Natural killer cell treated with Interleukin-12 subunit alpha and Interleukin-12 subunit beta and Interleukin-15 and Interleukin-18, amount 100 ng/mL, for 72 hours (primary cell): ENCODE data around the gene CAV1. TPM values are rescaled to one million over a fixed set of nuclear protein-coding genes. Genes with fewer than 3 reads are reported as not detected.

Source experiments
- ATAC-seq, 2 donors: fragments of 150-1000 bp; cut with Tn5 transposase in 1 of 2; sonication (Bioruptor Pico), chemical (Tn5 transposase) in 1 of 2; 2 replicates each; pipeline ENCODE4 v1.10.0; 2021
- DNase-seq: peaks from one replicate; pipeline ENCODE4 v3.0.0; 2022; ENCODE audit warnings: low spot score
- H3K27ac Mint-ChIP-seq, 2 donors: 1 replicate in 1 of 2; 2 replicates in 1 of 2; pipeline ENCODE4 v1.8.0; 2022; ENCODE audit warnings: mixed read lengths in 2 of 2, mild to moderate bottlenecking in 1 of 2, moderate library complexity in 1 of 2
- H3K27me3 Mint-ChIP-seq, 2 donors: 1 replicate in 1 of 2; 2 replicates in 1 of 2; pipeline ENCODE4 v1.8.0; 2022; ENCODE audit warnings: mixed read lengths in 2 of 2
- H3K36me3 Mint-ChIP-seq: one replicate; pipeline ENCODE4 v1.8.0; 2022; ENCODE audit warnings: mixed read lengths
- H3K4me1 Mint-ChIP-seq, 2 donors: 1 replicate in 1 of 2; 2 replicates in 1 of 2; pipeline ENCODE4 v1.8.0; 2022; ENCODE audit warnings: low read depth in 2 of 2, mixed read lengths in 2 of 2, mild to moderate bottlenecking in 1 of 2
- H3K4me3 Mint-ChIP-seq: one replicate; pipeline ENCODE4 v1.8.0; 2022; ENCODE audit warnings: mixed read lengths
- H3K9me3 Mint-ChIP-seq: 2 replicates; pipeline ENCODE4 v1.8.0; 2022; ENCODE audit warnings: mixed read lengths
- total RNA-seq, 2 donors: library from RNA; stranded (reverse); gene quantifications; one replicate each; pipeline ENCODE4 v1.2.3, GENCODE V29; 2022

Gene CAV1
- total RNA-seq, 2 donors from 2014 or later = not detected

DNA sequence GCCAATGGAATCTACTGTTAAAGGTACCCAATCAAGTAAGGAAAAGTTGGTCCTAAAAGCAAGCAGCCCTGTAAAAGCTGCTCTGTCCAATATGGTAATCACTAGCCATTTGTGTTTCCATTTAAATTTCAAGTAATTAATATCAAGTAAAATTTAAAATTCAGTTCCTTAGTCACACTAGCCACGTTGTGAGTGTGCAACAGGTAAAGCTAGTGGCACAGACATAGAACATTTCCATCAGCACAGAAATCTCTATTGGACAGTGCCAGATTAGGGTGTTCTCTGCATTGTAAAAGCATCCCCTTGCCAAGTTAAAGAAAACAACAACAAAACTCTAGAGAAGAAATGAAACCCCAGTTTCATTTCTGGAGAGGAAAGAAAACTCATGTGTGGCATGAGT is 4.4 kb downstream of the CAV1 start:
- Mint-ChIP-seq H3K4me1 (peaks cover 14 to 18% of the 10 kb centered on the region in 2 donors), H3K9me3 (no peaks in the 10 kb centered on the region), H3K27me3 (peaks cover 41 to 49% of the 10 kb centered on the region in 2 donors), H3K4me3 (no peak overlapping the region), H3K27ac (no peak overlapping the region), H3K36me3 (no peaks in the 10 kb centered on the region)
- DNase-seq (no peak), ATAC-seq (no peak)

DNA sequence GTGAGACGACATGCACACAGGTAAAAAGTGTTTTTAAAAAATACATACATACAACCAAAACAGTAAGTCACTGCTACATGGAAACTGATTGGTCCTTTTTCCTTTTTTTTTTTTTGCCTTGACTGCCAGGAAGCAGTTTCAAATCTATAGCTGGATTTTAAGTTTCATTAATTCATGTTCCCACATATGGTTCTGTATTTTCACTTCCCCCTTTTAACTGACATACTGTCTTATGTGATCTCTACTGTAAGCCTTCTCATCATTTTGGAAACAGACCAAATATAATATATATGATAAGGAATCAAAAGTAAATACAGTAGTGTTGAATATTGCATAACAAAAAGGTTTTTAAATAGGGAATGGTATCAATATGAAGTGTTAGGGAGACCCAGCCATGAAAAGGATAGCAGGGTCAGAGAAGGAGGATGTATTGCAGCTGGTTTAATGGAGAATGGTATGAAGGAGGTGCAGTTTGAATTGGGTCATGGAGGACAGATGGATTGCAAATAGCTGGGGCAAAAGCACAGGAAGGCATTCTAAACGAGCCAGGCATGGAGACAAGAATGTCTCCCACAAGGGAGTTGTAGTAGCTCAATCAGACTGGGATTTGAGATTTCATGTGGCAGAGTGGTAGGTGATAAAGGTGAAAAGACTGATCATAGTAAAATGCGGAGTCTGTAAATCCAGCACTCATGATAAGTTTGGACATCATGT is 5.4 kb downstream of the CAV1 start:
- H3K27me3 Mint-ChIP-seq = peaks cover 33 to 39% of the 10 kb centered on the region in 2 donors

DNA sequence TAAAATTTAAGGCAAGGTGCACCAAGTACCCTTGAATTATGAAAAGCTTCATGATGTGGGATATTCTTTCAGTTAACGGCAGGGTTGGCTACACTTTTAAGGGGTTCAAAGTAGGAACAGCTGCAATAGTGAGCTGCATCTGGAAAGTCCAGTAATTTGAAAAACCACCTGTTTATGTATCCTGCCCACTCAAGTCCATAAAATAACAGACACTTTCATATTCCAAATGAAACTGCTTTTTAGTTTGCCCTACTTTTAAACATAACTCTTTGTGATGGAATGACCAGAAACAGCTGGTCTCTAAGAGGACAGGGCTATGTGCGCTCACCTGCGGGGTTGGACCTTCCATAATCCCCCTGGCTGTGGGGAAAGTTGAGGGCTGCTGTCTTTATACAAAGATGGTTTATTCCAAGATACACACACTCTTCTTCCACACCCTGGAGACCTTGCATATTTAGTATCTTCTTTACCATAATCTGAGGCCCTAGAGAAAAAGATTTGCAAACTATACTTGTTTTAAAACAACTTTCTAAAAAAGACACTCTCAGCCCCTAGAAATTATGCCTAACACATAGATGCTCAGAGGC is 7.4 kb downstream of the CAV1 start:
- Mint-ChIP-seq H3K36me3 (no peaks in the 10 kb centered on the region), H3K27ac (no peak overlapping the region), H3K4me1 (no peaks in the 10 kb centered on the region), H3K4me3 (no peak overlapping the region), H3K27me3 (peaks cover 25 to 28% of the 10 kb centered on the region in 2 donors), H3K9me3 (no peaks in the 10 kb centered on the region)
- ATAC-seq (no peak), DNase-seq (no peak)

More for the DNA sequence above, 5.4 kb downstream of the CAV1 start:
- no peak for ATAC-seq
- Mint-ChIP-seq H3K9me3 (no peaks in the 10 kb centered on the region), H3K4me1 (peaks cover 6 to 11% of the 10 kb centered on the region in 2 donors), H3K4me3 (no peak overlapping the region), H3K27ac (no peak overlapping the region), H3K36me3 (no peaks in the 10 kb centered on the region)
- DNase-seq = no peak

- H3K4me3 Mint-ChIP-seq = no peak overlapping the region
- H3K27me3 Mint-ChIP-seq = peaks cover 26 to 30% of the 10 kb centered on the region in 2 donors
- H3K9me3 Mint-ChIP-seq = no peaks in the 10 kb centered on the region
- H3K36me3 Mint-ChIP-seq = no peaks in the 10 kb centered on the region
- H3K4me1 Mint-ChIP-seq = no peaks in the 10 kb centered on the region
- ATAC-seq (no peak), DNase-seq (no peak)
- no peak overlapping the region for H3K27ac Mint-ChIP-seq
Observed at GRCh38 chr7:116534790-116535189, 10.0 kb downstream of the CAV1 start.

DNA sequence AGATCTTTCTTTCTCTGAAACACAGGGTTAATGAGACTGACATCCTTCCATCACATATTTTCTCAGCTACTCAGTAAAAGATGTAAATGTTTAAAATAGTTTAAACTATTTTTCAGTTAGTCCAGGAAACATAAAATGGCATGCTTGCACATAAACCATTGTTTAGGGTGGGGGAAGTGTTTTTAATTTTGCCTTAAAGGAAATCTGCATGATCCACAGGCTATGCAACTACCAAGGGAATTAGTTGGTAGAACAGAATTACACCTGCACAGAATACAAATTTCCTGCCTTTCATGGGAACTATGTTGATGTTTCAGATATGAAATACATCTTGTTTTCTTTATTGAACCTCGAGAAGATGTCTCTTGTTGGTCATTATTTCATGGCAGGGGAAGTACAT is 10.6 kb downstream of the CAV1 start:
- DNase-seq = no peak
- no peaks in the 10 kb centered on the region for H3K9me3 Mint-ChIP-seq
- no peak overlapping the region for H3K27ac Mint-ChIP-seq
- no peak for ATAC-seq
- H3K4me3 Mint-ChIP-seq = no peak overlapping the region
- H3K4me1 Mint-ChIP-seq = no peaks in the 10 kb centered on the region
- no peaks in the 10 kb centered on the region for H3K36me3 Mint-ChIP-seq
- H3K27me3 Mint-ChIP-seq = peaks cover 23 to 27% of the 10 kb centered on the region in 2 donors

DNA sequence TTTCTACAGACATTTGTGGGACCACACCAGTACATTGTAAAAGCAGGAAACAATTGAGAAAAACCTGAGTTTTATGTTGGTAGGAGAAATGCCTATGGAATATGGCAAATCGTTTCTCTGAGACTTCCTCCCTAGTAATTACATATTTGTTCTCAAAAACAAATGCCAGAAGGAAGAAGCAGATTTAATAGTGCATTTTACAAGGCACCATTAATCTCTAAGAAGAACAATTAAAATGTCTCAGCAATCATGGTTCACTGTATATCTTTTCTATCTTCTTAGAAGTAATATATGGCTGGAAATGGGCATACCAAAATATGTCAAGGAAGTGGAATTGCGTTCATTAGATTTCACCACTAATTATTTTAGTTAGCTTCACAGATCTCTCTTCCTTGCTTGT is 13.3 kb downstream of the CAV1 start:
- ATAC-seq = no peak
- Mint-ChIP-seq H3K27ac (no peak overlapping the region), H3K4me3 (no peak overlapping the region), H3K36me3 (no peaks in the 10 kb centered on the region), H3K4me1 (no peaks in the 10 kb centered on the region), H3K27me3 (peaks cover 16 to 24% of the 10 kb centered on the region in 2 donors), H3K9me3 (no peaks in the 10 kb centered on the region)
- DNase-seq = no peak

DNA sequence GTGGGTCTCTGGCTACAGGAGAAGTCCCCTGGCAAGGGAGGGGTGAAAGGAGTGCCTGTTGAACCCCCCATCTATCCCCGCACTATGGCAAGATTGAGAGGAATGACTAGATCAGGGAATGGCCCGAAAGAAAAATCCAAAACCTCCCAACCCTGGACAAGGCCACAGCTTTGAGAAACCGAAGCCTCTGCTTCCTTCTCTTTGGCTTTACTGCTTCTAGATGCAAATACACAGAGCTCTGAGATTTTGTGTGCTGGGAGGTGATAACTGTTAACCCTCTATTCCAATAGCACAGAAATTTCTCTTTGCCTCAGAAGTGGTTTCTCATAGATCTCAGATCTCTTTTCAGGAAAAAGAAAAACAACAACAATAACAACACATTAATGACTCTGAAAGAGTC is 15.0 kb downstream of the CAV1 start:
- H3K27me3 Mint-ChIP-seq = peaks cover 17 to 38% of the 10 kb centered on the region in 2 donors
- ATAC-seq (no peak), DNase-seq (no peak)
- H3K9me3 Mint-ChIP-seq = no peaks in the 10 kb centered on the region
- no peaks in the 10 kb centered on the region for H3K36me3 Mint-ChIP-seq
- H3K4me3 Mint-ChIP-seq = no peak overlapping the region
- H3K27ac Mint-ChIP-seq = no peak overlapping the region
- H3K4me1 Mint-ChIP-seq = no peaks in the 10 kb centered on the region

- Mint-ChIP-seq H3K36me3 (no peaks in the 10 kb centered on the region), H3K4me1 (no peaks in the 10 kb centered on the region), H3K4me3 (no peak overlapping the region), H3K27ac (no peak overlapping the region), H3K27me3 (peaks cover 20 to 44% of the 10 kb centered on the region in 2 donors), H3K9me3 (no peaks in the 10 kb centered on the region)
- no peak for ATAC-seq
- no peak for DNase-seq
Observed at GRCh38 chr7:116540743-116541142, 15.9 kb downstream of the CAV1 start.

- no peaks in the 10 kb centered on the region for H3K4me1 Mint-ChIP-seq
- H3K27ac Mint-ChIP-seq = no peak overlapping the region
- no peaks in the 10 kb centered on the region for H3K9me3 Mint-ChIP-seq
- H3K4me3 Mint-ChIP-seq = no peak overlapping the region
- no peaks in the 10 kb centered on the region for H3K36me3 Mint-ChIP-seq
- DNase-seq (no peak), ATAC-seq (no peak)
- peaks cover 17 to 44% of the 10 kb centered on the region in 2 donors for H3K27me3 Mint-ChIP-seq
Observed at GRCh38 chr7:116541951-116542350, 17.1 kb downstream of the CAV1 start.

GRCh38 chr7:116542618-116543017 is 17.8 kb downstream of the CAV1 start:
- DNase-seq = no peak
- Mint-ChIP-seq H3K4me3 (no peak overlapping the region), H3K27ac (no peak overlapping the region), H3K4me1 (no peaks in the 10 kb centered on the region), H3K36me3 (no peaks in the 10 kb centered on the region), H3K9me3 (no peaks in the 10 kb centered on the region), H3K27me3 (peaks cover 15 to 46% of the 10 kb centered on the region in 2 donors)
- ATAC-seq = no peak

- Mint-ChIP-seq H3K36me3 (no peaks in the 10 kb centered on the region), H3K9me3 (no peaks in the 10 kb centered on the region), H3K27me3 (peaks cover 21 to 52% of the 10 kb centered on the region in 2 donors), H3K4me1 (no peaks in the 10 kb centered on the region), H3K4me3 (no peak overlapping the region), H3K27ac (no peak overlapping the region)
- DNase-seq (no peak), ATAC-seq (no peak)
Observed at GRCh38 chr7:116543664-116544063, 18.8 kb downstream of the CAV1 start.

DNA sequence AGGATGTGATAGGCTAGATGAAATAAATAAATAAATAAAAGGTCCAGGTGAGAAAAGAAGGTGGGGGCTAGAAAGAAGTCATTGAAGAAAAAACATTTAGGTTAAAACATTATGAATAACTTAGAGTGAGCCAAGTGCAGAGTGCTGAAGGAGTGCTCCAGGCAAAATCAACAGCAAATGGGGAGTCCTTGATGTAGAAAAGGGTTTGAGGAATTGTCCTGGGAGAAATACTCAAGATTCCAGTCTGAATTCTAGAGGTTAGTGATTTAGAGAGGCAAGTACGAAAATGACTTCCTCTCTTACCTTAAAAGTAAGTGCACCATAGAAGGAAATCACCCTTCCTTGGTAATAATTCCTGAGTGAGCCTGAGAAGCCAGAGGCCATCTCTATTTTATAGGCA is 19.7 kb downstream of the CAV1 start:
- Mint-ChIP-seq H3K27ac (no peak overlapping the region), H3K27me3 (peaks cover 21 to 45% of the 10 kb centered on the region in 2 donors), H3K36me3 (no peaks in the 10 kb centered on the region), H3K4me3 (no peak overlapping the region), H3K9me3 (no peaks in the 10 kb centered on the region), H3K4me1 (no peaks in the 10 kb centered on the region)
- DNase-seq = no peak
- no peak for ATAC-seq

GRCh38 chr7:116545411-116545993 is 20.7 kb downstream of the CAV1 start:
- Mint-ChIP-seq H3K9me3 (no peaks in the 10 kb centered on the region), H3K27me3 (peaks cover 21 to 41% of the 10 kb centered on the region in 2 donors), H3K27ac (no peak overlapping the region), H3K36me3 (no peaks in the 10 kb centered on the region), H3K4me1 (no peaks in the 10 kb centered on the region), H3K4me3 (no peak overlapping the region)
- no peak for DNase-seq
- ATAC-seq = no peak

DNA sequence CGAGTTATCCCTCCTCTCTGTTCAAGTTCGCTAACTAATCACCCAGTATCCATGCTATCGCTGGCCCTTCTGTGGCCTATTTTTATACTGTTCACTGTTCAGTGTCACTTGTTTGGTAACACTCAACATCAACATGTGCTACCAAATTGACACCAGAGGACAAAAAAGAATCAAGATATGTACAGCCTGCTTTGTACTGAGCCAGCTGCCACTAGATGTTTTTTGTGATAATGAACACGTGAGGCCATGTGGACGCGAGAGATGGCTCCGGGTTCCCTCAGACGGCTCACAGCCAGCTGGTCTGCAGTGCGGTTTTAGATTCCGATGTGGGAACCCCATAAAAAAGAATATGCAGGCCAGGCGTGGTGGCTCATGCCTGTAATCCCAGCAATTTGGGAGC is 21.2 kb downstream of the CAV1 start:
- H3K27ac Mint-ChIP-seq = no peak overlapping the region
- no peaks in the 10 kb centered on the region for H3K36me3 Mint-ChIP-seq
- no peak overlapping the region for H3K4me3 Mint-ChIP-seq
- ATAC-seq = no peak
- no peaks in the 10 kb centered on the region for H3K9me3 Mint-ChIP-seq
- DNase-seq = no peak
- H3K27me3 Mint-ChIP-seq = peaks cover 19 to 35% of the 10 kb centered on the region in 2 donors
- no peaks in the 10 kb centered on the region for H3K4me1 Mint-ChIP-seq
